ENCODE measurements around the gene BMPR1A. TPM values are rescaled to one million over a fixed set of nuclear protein-coding genes. Genes with fewer than 3 reads are reported as not detected.

BMPR1A gene
- total and polyA plus RNA-seq, 2 of the 13 experiments (the other 11 are each of a cell fraction or from before 2014, with no cell fraction given): 17.8 to 44.2 TPM

GRCh38 chr10:86775056-86775869 lies 18.8 kb downstream of the BMPR1A start (continued):
- TF ChIP-seq, protein P1, sequence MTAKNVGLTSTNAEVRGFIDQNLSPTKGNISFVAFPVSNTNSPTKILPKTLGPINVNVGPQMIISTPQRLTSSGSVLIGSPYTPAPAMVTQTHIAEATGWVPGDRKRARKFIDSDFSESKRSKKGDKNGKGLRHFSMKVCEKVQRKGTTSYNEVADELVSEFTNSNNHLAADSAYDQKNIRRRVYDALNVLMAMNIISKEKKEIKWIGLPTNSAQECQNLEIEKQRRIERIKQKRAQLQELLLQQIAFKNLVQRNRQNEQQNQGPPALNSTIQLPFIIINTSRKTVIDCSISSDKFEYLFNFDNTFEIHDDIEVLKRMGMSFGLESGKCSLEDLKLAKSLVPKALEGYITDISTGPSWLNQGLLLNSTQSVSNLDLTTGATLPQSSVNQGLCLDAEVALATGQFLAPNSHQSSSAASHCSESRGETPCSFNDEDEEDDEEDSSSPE (CRISPR knock-in tag; IDR thresholded peaks at IDR 0.05): no peak
- TF ChIP-seq ZNF850 (CRISPR knock-in tag; conservative IDR thresholded peaks at IDR 0.05) (no peak), ZNF275 (CRISPR knock-in tag; IDR thresholded peaks at IDR 0.05; ENCODE audit: borderline replicate concordance) (no peak), PAXIP1 (CRISPR knock-in tag; conservative IDR thresholded peaks at IDR 0.05) (peak; percentile 94), SMARCC2 (IDR thresholded peaks at IDR 0.05) (no peak), KLF13 (CRISPR knock-in tag; IDR thresholded peaks at IDR 0.05) (no peak), ZNF569 (CRISPR knock-in tag; IDR thresholded peaks at IDR 0.05; ENCODE audit: borderline replicate concordance) (no peak), ZNF841 (CRISPR knock-in tag; IDR thresholded peaks at IDR 0.05; ENCODE audit: borderline replicate concordance) (no peak), KLF15 (CRISPR knock-in tag; IDR thresholded peaks at IDR 0.05; ENCODE audit: borderline replicate concordance) (no peak), REPIN1 (CRISPR knock-in tag; IDR thresholded peaks at IDR 0.05; ENCODE audit: borderline replicate concordance, low read depth) (no peak), SP140L (CRISPR knock-in tag; IDR thresholded peaks at IDR 0.05; ENCODE audit: borderline replicate concordance) (no peak), PBX2 (CRISPR knock-in tag; IDR thresholded peaks at IDR 0.05) (no peak)
- TF ChIP-seq, protein P2, sequence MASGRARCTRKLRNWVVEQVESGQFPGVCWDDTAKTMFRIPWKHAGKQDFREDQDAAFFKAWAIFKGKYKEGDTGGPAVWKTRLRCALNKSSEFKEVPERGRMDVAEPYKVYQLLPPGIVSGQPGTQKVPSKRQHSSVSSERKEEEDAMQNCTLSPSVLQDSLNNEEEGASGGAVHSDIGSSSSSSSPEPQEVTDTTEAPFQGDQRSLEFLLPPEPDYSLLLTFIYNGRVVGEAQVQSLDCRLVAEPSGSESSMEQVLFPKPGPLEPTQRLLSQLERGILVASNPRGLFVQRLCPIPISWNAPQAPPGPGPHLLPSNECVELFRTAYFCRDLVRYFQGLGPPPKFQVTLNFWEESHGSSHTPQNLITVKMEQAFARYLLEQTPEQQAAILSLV (CRISPR knock-in tag; IDR thresholded peaks at IDR 0.05; ENCODE audit: borderline replicate concordance): no peak
- TF ChIP-seq, protein P3, sequence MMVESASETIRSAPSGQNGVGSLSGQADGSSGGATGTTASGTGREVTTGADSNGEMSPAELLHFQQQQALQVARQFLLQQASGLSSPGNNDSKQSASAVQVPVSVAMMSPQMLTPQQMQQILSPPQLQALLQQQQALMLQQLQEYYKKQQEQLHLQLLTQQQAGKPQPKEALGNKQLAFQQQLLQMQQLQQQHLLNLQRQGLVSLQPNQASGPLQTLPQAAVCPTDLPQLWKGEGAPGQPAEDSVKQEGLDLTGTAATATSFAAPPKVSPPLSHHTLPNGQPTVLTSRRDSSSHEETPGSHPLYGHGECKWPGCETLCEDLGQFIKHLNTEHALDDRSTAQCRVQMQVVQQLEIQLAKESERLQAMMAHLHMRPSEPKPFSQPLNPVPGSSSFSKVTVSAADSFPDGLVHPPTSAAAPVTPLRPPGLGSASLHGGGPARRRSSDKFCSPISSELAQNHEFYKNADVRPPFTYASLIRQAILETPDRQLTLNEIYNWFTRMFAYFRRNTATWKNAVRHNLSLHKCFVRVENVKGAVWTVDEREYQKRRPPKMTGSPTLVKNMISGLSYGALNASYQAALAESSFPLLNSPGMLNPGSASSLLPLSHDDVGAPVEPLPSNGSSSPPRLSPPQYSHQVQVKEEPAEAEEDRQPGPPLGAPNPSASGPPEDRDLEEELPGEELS (CRISPR knock-in tag; IDR thresholded peaks at IDR 0.05): peak; percentile 95

Measured in HepG2 (cell line).